Measurements from ENCODE around the gene CAGE1.

GRCh38 chr6:7304821-7305220 lies 84.7 kb downstream of the CAGE1 start:
- no peak for TF ChIP-seq CTCF (IDR thresholded peaks at IDR 0.05)
- TF ChIP-seq POLR2A (IDR thresholded peaks at IDR 0.05) = no peak

Data from stomach (tissue), 4 donors.